ENCODE measurements around the gene DTX1.

The DTX1 gene

DNA sequence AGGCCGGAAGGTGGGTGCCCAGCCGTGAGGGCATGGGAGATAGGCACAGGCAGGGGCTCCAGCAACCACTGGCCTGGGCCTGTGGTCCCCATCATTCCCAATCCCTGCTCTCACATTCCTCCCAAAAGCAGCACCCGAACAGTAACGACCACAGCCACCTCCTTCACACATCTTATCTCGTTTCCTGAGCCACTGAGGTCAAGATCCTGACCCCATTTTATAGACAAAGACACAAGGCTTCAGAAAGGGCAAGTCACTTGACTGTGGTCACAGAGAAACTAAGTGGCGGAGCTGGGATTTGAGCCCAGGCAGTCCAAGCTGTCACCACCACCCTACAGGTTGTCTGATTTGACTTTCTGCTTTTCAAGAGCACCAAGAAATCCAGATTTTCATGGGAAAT lies 38.9 kb downstream of the DTX1 start:
- DNase-seq = no peak

DNA sequence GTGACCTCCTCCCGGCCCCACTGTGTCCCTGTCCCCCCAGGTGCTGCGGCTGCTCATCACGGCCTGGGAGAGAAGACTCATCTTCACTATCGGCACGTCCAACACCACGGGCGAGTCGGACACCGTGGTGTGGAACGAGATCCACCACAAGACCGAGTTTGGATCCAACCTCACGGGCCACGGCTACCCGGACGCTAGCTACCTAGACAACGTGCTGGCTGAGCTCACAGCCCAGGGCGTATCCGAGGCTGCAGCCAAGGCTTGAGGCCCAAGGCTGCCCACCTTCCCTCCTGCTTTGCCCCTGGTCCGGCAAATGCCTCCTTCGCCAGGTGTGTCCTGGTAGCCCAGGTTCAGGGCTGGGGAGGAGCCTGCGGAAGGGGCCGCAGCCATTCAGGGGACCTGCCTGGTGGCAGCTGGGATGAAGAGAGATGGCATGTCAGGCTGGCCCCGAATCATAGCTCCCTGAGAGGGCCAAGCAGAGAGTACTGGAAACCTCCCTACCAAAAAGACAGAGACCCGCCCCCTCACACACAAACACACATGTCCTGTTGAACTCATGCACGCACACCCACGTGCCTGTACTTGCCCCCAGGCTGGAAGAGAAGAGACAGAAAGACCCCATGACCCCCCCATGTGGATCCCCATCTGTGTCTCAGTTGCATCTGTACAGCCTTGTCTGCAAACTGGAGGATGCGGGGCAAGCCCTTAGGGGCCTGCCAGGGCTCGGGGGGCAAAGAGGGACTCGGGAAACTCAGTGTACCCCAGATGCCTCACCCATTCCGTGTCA lies 40.3 kb downstream of the DTX1 start:
- no peak for DNase-seq

DNA sequence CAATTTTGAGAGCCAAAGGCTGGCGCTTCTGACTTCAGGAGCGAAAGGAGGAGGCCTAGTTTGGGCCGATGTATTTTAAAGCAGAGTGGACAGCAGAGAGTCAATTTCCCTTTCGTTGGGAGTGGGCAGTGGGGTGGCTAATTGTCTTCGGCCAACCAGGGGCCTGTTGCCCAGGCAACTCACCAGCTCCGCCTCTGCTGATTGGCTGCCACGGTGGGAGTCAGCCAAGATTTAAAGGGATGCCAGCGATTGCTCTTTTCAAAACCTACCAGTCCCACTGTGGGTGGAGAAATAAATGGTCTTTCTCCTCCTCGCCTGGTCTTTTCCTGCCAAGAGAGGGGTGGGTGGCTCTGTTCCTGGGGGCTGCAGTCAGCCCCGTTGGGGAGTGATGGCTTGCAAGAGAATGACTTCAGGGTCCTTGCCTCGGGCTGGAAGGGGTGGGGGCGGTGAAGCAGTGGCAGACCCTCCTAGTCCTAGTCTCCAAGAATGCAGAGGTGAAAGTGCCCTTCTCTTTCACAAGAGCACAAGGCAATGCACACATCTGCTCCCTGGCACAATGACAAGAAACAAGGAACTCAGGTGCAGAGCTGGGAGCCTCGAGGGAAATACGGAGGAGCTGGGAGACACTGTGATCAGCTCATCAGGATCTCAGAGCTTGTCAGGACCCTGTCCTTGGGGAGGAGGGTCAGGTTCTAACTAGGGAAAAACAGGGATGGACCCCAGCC lies 41.3 kb downstream of the DTX1 start:
- no peak for DNase-seq

DNA sequence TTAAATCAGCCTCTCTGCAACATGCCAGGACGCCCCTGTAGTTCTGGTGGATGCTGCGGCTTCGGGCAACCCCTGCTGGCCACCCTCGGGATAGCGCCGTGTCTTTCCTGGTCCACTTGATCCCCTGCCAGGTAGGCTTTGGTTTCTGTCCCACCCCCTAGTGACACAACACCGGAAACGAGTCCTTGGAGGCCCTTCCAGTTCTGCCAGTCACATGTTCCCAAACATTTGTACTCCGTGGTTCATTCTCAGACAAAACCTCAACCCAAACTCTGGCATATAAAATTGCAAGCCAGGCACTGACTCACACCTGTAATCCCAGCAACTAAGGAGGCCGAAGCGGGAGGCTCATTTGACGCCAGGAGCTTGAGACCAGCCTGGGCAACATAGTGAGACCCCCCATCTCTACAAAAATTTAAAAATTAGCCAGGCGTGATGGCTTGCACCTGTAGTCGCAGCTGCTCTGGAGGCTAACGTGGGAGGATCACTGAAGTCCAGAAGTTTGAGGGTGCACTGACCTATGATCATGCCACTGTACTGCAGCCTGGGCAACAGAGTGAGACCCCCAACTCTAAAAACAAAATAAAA lies 42.0 kb downstream of the DTX1 start:
- peak; percentile 12 to 27 for DNase-seq

DNA sequence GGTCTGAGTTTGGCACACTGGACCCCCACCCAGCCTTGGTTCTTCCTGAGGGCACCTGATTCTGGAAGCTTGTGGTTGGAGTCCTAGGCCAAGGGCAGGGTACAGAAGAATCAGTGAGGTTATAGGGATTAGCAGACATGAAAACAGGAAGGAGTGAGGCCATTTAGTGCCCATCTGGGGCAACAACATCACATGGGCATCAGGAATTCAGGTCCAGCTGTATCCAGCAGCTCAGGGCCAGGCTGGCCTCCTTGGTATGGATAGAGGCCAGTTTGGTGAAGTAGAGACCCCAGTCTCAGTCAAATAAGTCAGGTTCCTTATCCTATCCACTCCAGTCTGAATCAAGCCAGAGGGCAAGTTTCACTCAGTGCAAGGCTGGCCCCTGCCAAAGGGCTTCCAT lies 42.8 kb downstream of the DTX1 start:
- no peak for DNase-seq

DNA sequence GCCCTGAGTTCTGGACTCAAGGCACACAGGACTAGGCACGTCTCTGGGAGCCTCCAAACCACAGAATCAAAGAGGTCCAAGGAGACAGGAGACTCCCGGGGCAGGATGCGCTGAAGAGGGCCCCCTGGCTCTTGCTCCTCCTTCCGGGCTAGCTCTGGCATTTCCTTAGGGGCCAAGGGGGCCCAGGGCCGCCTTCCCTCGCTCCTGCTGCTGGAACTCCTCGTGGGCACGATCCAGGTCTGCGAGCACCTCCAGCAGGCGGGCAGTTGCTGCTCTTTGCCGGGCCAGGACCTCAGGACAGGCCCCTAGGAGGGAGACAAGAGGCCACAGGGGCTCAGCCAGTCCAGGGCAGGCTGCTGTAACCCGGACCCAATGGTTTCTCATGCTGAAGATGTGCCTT lies 43.2 kb downstream of the DTX1 start:
- DNase-seq = no peak

DNA sequence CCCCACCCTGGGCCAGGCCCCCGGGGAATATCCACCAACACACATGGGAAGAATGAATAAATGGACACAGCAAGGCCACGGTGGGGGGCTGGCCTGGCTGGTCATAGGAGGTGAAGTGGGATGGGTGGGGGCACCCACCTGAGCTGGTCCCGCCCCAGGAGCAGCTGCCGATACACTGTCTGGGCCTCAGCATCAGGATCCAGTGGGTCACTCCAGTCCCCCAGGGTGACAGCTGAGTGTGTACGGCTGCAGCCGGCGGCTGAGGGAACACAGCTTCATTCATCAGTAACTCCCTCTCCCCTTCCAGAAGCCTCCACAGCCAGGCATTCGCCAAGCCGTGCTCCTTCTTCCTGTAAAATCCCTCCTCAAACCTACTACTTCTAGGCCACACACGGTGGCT lies 45.2 kb downstream of the DTX1 start:
- DNase-seq = no peak

DNA sequence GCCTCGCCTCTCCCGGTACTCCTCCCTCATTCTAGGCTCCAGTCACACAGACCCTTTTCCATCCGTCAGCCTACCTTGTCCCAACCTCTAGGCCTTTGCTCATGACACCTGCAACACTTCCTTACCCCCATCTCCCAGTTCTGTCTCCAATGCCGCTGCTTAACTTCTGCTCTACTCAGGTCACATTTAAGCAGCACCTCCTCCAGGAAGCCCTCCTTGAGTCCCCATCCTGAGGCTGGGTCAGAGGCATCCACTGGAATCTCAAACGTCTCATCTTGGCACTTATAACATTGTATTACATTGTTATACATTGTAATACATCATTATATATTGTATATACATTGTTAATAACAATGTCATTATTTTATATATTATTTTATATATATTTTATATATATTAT lies 46.3 kb downstream of the DTX1 start:
- DNase-seq = no peak

DNA sequence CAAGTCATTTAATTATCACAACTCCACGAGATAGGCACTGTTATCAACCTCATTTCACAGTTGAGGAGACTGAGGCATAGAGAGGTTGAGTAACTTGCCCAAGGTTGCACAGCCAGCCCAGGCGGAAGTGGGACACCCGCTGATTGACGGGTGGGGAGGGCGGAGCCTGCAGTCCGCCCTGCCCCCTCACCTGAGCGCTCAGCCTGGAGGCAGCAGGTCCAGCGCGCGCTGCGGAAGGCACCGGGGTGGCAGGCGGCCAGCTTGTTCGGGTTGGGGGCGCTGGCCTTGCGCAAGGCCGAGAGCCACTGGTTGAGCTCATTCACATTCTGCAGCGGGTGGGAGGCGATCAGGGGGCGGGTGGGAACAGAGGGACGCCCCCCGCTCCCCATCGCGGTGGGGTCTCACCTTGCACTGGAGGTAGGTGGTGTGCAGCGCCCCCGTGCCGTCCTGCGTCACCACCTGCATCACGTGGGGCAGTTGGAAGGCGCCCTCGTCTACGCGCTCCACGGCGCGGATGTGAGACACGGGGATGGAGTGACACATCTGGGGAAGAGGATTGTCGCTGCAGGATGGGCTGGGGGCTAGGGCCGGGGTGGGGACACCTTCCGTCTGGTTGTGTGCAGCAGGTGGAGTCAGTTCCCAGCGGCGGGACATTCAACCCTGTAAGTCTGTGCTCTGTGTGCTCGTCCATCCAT lies 47.4 kb downstream of the DTX1 start:
- no peak for DNase-seq

DNA sequence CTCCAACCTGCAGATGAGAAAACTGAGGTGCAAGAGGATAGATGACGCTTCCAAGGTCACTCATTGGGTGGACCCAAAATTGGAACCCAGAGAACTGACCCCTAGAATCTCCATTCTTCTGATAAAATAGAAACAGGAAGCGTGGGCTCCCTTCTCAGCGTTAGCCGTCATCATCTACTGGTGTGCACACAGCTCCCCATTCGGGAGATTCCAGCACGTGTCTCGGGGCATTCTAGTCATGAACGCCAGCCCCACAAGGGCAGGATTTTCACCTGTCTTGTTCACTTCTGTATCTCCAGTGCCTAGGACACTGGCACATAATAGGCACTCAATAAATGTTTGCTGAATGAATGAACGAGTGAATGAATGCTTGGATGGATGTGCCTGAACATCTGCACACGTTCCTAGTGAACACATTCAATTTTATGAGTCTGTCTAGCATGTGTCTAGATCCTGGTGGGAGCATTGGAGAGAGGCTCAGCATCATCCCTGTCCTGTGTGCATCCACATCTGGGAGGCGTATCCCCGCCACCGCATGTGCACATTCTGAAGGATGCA lies 48.5 kb downstream of the DTX1 start:
- DNase-seq = no peak

DNA sequence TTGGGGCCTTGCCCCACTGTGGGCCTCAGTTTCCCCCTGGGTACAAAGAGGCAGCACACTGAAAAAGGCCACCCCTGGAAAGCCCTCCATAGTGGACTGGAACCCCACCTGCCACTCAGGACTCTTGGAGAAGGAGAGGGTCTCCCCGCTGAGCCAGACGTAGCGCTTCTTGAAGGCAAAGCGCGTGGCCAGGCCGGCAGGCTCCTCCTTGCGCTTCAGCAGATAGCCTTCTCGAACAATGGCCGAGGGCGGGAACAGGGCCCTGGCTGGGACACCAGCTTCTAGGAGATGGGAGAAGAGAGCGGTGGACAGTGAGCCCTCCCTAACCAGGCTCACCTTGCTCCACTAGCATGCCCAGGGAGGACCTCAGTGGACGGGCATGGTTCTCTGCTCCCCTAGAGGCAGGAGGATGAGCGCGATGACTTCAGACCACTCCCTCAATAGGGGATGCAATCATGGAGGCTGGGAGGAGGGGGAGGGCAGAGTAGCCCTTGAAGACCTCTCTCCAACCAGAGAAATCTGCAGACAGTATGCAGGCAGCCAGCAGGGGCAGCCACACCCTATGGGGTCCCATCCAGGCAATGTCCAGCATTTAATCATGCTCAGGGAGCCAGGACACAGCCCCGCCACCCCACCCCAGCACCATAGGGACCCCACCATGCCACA lies 49.2 kb downstream of the DTX1 start:
- DNase-seq = no peak

DNA sequence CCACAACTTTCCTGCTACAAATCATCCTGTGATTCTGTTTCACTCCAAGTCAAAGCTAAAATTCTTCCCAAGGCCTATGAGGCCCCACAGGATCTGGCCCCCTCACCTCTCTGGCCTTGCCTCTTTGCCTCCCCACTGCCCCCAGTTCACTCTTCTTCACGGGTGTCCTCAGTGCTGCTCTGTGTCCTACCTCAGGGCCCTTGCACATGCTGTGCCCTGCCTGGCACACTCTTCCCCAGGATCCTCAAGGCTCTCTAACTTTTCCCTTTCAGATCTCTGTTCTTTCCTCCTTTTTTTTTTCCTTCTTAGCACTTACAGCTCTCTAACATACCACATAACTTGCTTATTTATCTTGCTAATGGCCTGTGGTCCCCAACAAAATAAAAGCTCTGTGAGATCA lies 49.8 kb downstream of the DTX1 start:
- DNase-seq = no peak

DNA sequence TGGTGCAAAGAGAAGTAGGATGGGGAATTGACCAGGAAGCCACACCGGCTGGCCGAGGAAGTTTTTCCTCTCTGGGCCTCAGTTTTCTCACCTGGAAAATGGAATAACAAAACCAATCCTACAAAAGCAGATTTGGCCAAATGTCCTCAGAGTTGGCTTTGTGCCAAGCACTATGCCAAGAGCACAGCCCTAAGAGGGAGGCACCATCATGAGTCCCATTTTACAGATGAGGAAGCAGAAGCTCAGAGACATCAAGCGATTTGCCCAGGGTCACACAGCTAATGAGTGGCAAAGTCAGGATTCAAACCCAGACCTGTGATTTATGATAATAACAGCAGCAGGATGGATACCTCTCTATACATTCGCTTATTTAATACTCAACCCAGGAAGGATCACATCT lies 51.8 kb downstream of the DTX1 start:
- DNase-seq = no peak

DNA sequence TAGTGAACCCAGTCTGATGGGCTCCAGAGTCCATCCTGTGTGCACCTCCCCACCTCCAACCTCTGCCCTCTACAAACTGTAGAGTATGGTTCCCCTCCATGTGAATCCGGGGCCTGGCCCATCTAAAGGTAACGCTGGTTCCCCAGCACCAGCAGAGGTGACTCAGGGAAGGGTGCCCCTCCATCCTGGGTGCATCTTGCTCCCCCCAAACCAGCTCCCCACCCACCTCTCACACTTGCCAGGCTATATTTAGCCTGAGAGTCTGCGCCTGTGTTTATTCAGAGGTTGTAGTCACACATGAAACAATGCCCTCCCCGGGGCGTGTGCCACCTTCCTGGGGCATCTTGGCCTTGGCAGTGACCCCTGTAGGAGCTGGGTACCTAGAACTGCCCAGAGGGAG lies 52.8 kb downstream of the DTX1 start:
- no peak for DNase-seq

DNA sequence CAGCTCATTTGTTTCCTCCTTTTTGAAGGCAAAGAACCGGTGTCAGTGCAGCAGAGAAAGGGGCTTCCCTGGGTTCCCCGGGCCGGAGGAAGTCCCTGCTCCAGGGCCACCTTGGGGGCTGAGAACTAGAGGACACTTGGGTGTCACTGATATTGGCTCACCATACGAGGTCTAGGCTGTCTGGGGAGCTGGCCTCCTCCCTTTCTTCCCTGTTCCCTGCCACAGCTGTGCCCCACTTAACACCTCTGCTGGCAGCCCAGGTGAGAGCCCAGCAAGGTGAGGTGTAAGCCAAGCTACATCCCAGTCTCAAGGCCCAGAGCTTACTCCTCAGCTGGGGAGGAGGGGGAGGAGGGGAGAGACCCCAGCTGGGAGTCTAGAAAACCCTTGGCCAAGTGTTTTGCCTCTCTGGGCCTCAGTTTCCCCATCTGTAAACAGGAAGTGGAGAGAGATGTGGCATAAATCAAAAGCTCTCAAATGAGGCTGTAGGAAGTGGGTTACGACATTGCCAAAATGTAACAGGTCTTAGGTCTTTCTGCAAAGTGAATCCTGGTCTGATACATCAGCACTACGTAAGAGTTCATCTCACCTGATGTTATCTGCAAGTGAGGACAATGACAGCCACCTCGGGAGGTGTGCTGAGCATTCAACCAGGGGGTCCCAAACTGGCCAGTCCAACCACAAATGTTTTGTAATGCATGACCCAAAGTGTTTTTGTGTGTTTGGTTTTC lies 53.5 kb downstream of the DTX1 start:
- no peak for DNase-seq

DNA sequence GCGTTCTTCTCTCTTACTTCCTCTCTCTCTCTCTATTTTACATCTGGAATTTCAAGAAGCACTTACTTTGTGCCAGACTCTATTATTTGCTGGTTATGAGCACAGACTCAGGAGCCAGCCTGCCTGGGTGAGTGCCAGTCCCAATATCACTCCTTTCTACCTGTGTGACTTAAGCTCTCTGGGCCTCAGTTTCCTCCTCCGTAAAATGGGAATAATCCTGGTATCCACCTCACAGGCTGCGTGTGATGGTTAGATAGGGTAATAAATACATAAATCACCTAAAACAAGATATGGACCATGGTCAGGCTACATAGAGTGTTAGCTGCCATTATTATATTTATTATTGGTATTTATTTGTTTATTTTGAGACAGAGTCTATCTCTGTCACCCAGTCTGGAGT lies 54.7 kb downstream of the DTX1 start:
- no peak for DNase-seq

DNA sequence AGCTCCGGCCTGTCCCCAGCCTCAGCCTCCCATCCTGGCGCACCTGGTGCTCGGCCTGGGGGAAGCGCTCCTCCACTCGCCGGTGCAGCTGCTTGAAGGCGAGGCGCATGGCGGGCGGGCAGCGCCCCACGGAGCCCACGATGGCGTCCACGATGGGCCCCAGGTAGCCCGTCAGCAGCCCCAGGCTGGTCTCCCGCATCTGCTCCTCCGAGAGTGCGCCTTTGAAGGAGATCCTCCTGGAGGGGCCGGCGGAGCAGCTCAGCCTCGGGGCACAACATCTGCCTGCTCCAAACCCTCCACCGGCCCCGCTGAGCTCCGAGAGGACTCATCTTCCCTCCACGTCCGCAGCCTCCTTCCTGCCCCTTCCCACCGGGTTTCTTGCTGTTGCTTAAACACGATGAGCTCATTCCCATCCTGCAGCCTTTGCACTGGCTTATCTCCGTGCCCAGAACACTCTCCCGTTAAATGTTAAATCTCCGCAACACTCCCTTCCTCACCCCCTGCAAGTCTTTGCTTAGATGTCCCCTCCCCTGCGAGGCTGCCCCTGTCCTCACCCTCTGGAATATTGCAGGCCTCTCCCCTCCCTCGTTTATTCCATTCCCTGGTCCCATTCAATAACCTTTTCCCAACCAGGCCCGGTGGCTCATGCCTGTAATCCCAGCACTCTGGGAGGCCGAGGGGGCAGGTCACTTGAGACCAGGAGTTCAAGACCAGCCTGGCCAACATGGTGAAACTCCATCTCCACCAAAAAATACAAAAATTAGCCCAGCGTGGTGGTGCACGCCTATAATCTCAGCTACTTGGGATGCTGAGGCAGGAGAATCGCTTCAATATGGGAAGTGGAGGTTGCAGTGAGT lies 55.7 kb downstream of the DTX1 start:
- DNase-seq = no peak

DNA sequence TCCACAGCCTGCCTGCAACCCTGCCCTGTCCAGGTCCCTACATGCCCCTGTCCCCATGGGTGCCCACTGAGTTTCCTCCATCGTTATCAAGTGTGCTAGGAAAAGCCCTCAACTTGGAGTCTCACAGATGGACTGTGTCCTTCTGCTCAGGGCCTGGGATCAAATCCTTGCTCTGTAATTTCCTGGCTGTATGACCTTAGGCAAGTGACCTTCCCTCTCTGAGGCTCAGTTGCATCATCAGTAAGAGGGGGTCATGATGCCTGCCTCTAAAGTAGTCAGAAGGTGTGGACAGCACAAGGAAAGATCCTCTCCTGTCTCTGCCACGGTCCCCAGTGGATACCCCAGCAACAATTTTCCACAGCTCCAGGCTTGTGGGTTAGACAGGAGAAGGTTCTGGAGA lies 56.9 kb downstream of the DTX1 start:
- no peak for DNase-seq

DNA sequence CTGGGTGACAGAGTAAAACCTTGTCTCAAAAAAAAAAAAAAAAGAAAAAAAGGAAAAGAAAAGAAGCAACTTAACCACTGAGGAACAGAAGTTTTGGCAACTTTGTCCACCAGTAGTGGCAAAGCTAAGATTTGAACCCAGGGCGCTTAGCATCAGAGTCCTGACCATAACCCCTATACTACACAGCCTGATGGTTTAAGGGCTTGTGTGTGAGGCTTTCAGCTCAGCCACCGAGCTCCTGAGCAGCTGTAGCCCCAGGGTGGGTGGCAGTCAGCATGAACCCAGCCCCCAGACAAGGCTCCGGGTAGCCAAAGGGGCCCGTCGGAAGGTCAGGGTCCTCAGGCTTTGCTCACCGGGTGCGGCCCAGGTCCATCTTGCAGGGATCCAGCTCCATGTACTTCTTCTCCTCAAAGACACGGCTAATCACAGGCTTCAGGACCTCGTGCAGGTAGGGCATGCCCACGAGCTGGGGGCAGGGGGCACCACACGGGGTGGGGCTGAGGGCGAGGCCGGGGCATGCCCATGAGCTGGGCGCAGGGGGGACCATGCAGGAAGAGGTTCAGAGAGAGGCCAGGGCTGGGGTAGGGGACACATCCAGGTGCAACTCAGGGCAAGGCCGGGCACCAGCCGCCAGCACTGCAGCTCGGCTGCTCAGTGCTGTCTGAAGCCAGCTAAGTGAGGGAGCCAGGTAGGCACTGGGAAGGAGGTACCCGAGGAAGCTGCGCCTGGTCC lies 58.1 kb downstream of the DTX1 start:
- DNase-seq = no peak

DNA sequence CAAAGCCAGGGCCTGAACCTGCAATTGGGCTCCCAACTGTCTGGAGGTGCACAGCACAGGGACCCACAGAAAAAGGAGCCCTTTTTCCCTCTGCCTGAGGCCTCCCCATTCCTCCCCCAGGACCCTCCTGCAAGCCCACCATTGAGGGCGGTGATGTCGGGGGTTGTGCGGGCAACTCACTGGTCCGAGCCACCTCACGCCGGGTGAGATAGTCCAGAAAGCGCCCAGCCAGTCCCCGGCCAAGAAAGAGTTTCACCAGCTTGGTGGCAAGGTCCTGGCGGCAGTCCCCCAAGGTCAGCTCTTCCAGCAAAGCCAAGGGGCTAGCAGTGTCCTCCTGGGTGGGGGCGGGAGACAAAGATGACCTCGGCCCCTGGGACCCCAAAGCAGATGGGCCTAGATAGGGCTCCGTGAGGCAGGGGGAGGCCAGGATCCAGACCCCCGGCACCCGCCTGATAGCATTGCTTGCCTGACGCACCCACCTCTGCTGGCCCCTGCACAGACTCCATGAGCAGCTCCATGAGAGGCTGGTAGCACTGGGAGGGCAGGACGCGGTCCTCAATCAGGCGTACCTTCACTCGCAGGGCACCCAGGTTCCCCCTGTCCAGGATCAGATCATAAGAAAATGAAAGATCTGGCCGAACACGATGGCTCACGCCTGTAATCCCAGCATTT lies 59.1 kb downstream of the DTX1 start:
- DNase-seq = no peak

All from AML-193 (cell line).